ENCODE results near the gene PNPLA6.

GRCh38 chr19:7590256-7590655 is 54.7 kb downstream of the PNPLA6 start:
- TF ChIP-seq EZH2 (IDR thresholded peaks at IDR 0.05; ENCODE audit: insufficient read depth, poor library complexity, severe bottlenecking) (no peak), EZH2phosphoT487 (IDR thresholded peaks at IDR 0.05; ENCODE audit: insufficient read depth, low read depth) (no peak)

Measured in GM23248 (cell line).